Measurements from ENCODE around the gene FAM43B. TPM values are rescaled to one million over a fixed set of nuclear protein-coding genes. Genes with fewer than 3 reads are reported as not detected.
"Not testable (repeated sequence)": the region's sequence is repeated elsewhere in the genome, so short reads cannot be mapped to it uniquely, and the experiment has no call there.

Gene FAM43B, protein sequence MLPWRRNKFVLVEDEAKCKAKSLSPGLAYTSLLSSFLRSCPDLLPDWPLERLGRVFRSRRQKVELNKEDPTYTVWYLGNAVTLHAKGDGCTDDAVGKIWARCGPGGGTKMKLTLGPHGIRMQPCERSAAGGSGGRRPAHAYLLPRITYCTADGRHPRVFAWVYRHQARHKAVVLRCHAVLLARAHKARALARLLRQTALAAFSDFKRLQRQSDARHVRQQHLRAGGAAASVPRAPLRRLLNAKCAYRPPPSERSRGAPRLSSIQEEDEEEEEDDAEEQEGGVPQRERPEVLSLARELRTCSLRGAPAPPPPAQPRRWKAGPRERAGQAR
- polyA plus RNA-seq, result 1 to 10 TPM in 1 of 3 donors, under 1 TPM in 2; 0.28 to 1.5 (median 0.80) TPM

DNA sequence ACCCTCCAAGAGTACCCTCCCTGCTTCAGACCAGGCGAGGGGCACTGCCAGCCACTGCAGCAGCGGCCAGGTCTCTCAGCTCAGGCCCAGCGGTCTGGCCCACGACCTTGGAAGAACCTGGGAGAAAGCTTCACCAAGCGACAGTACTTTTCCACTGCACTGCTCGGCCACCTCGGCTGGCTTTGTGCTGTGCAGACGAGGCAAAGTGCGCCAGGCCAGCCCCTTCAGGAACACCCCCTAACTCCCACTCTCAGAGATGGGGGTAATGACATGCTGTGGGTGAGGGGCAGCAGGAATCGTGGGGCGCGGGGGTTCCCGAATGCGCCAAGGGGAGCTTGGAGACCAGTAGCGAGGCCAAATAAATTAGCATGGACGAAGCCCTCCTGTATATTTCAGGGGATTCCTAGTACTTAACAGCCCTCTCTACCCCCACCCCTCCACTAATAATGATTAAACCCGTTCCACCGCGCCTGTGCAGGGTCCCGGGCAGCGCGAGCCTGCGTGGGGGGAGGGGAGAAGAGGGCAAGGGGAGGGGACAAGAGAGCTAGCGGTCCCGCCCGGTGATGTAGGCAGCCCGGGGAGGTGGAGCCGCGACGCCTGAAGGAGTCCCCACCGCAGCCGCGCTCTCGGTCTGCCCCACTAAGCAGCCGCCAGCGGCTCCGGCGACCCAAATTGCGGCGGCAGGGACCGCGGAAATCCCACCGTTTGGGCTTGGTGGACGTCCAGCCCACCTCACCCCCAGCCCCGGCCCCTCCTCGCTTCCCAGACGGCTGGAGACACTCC, at the start of gene FAM43B:
TSS of gene FAM43B (plus strand) at position 629 of the 783 bp plus-strand sequence. CDS start 401 bp downstream, outside the sequence.
- no peak within 1 kb of the TSS for H3K27ac ChIP-seq (ENCODE audit: low read depth, low read length)
- 3 to 5% (median 3%) methylated on average over 41 to 47 of the region's 47 CpGs for WGBS, 3 donors

DNA sequence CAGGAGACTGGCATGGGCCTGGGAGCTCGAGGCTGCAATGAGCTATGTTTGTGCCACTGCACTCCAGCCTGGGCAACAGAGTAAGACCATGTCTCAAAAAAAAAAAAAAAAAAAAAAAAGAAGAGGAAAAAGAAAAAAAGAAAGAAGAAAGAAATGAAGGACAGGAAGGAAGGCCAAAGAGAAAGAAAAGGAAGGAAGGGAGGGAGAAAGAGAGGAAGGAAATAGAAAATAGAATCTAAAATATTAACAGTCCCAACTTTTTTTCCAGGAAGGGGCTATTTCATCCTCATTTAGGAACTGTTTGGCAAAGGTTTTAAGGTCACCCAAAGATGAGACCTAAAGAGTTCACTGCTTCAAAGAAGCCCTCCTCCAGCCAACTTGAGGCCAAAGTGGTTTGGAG, 46.9 kb upstream of the FAM43B start:
- WGBS, 3 donors, result 83 to 91% (median 89%) methylated on average over 1 of the region's 1 CpG
- no peak overlapping the region for H3K27ac ChIP-seq (ENCODE audit: low read depth, low read length)

GRCh38 chr1:20507248-20507563, 45.2 kb upstream of the FAM43B start:
- WGBS, 3 donors, result 28 to 41% (median 33%) methylated on average over 5 of the region's 5 CpGs

DNA sequence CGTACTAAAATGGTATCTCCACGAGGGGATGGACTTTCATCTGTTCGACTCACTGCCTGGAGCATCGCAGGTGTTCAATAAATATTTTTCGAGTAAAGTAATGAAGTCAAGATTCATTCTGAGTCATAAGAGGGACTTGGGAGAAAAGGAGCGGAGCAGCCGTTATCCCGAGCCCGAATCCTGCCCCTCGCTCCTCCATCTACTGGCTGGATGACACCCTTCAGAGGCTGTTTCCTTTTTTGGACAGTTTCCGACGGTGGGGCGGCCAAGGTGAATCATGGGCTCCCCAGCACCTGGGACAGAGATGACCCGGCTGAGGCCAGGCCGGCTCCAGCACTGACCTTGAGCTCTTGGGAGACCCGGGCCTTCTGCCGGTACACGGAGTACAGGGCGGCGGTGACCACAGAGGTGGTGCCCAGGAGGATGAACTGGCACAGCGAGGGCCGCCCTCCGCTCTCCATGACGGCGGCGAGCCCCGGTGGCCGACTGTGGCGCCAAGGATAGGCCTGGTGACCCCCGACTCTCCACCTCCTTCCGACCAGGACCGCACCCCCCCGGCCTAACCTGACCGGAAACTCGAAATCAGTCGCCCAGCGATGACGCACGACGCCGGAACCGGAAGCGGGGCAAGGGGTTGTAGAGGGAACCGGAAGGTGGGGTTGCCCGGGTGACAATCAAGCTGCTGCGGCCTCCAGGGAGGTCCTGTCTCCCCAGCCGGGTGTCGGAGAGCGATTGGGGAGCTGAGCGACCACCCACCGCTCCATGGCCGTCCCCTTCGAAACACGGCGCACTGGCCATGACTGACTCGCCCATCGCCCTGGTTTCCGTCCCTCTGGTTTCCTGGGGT, 44.6 kb upstream of the FAM43B start, which contains the start of gene MUL1:
TSS of gene MUL1 (minus strand) at position 588 of the 847 bp plus-strand sequence. CDS start at position 461, 127 bp downstream.
- no peak within 1 kb of the TSS for H3K27ac ChIP-seq (ENCODE audit: low read depth, low read length)
- 1% methylated on average over 58 of the region's 58 CpGs for WGBS, 3 donors

More at GRCh38 chr1:20507248-20507563, 45.2 kb upstream of the FAM43B start:
- no peak overlapping the region for H3K27ac ChIP-seq (ENCODE audit: low read depth, low read length)

GRCh38 chr1:20508411-20508771, 44.0 kb upstream of the FAM43B start:
- 64 to 65% (median 64%) methylated on average over 5 of the region's 5 CpGs for WGBS, 3 donors
- H3K27ac ChIP-seq (ENCODE audit: low read depth, low read length), result no peak overlapping the region

DNA sequence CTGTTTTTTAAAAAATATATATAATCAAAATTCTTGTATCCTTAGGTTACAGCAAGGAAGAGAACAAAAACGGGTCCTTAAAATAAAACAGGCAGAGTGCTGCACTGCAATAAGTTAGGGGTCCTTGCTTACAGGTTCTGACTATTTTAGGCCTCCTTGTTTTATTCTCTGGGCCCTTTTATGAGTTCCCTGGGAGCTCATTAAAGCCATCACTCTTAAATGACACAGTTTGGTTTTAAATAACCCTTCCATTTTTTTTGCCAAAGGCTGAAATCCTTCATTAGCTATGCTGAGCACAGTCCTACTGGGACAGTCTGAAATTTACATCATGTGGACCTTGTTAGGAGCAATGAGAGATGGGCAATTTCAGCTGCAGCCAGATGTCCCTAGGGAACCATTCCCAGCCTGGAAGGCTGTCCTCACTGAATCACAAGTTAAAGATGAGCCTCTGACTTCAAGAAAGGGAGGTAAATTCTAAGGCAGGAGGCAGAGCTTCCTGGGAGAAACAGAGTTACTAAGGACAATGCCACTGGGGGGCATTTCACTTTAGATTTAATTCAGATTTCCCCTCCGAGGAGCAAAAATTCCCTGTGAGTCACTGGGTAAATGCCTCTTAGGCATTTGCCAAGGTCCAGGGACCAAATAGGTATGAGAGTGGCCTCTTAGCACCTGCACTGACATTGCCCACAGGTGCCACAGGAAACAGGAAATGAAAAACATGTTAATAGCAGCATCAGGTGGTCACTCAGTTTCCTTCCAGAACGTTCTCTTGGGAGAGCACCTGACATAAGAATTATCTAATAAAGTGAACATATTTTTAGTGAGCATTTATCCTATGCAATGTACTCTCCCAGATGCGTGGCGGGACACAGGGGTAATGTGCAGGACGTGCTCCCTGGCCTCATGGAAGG, 40.6 kb upstream of the FAM43B start:
- H3K27ac ChIP-seq (ENCODE audit: low read depth, low read length), result no peak overlapping the region
- WGBS, 3 donors, result 52 to 61% (median 53%) methylated on average over 6 of the region's 6 CpGs

GRCh38 chr1:20519609-20520262, 32.6 kb upstream of the FAM43B start:
- H3K27ac ChIP-seq (ENCODE audit: low read depth, low read length), result not testable (repeated sequence)
- whole genome bisulfite sequencing, 3 donors, result 50 to 56% (median 52%) methylated on average over 7 of the region's 7 CpGs

DNA sequence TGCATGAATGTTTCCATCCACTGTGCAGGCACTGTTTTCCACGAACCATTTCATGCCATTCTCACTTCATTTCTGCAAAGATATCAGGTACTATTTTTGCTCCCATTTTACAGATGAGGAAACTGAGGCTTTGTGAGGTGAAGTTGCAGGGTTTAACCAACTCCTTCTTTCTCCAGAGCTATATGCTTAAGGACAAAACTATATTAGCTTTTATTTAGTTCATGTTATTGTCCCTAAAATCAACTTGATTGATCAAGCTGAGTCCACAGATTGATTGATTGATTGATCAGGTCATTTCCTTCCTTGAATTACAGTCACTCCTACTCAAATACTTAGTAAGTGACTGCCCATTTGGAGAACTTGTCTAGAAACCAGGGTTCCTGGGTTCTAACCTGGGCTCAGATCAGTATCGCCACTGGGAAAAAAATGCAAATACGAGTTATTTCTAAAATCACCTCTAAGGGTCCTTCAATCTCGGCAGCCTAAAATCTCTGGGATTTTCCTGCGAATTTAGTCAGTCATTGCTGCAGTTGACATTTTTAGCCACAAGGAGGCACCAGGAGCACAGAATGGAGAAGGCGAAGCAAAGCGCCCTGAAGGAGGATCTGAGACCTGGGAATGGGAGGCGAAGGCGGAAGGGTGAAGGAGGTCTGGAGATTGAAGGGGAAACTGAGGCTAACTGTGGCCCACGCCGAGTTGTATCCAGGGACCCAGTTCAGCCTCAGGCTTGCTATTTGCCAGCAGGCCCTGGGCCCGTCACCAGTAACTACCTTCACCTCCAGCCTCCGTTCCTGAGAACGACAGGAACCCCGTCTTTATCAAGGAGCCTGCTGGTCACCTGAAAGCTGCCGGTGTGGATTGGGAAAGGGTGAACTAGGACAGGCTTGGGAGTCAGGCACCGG, 30.2 kb upstream of the FAM43B start:
- no peak overlapping the region for H3K27ac ChIP-seq (ENCODE audit: low read depth, low read length)
- WGBS, 3 donors, result 19 to 25% (median 24%) methylated on average over 17 of the region's 17 CpGs

DNA sequence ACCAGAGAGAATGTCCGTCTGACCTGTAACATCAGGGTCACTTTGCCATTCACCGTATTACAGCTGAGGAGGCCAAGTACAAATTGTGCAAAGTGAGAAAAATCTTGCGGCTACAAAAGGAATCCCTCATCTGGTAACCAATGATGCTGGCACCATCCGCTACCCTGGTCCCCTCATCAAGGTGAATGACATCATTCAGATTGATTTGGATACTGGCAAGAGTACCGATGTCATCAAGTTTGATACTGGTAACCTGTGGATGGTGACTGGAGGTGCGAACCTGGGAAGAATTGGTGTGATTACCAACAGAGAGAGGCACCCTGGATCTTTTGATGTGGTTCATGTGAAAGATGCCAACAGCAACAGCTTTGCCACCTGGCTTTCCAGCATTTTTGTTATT, 26.1 kb upstream of the FAM43B start:
- no peak overlapping the region for H3K27ac ChIP-seq (ENCODE audit: low read depth, low read length)
- 75 to 86% (median 82%) methylated on average over 6 of the region's 6 CpGs for WGBS, 3 donors

GRCh38 chr1:20528221-20528620, 24.2 kb upstream of the FAM43B start:
- no peak overlapping the region for H3K27ac ChIP-seq (ENCODE audit: low read depth, low read length)
- WGBS, 3 donors, result 46 to 69% (median 64%) methylated on average over 7 of the region's 7 CpGs

- H3K27ac ChIP-seq (ENCODE audit: low read depth, low read length), result no peak overlapping the region
- WGBS, 3 donors, result 18 to 21% (median 21%) methylated on average over 8 of the region's 8 CpGs
Measured at GRCh38 chr1:20530306-20530705, 22.1 kb upstream of the FAM43B start.

DNA sequence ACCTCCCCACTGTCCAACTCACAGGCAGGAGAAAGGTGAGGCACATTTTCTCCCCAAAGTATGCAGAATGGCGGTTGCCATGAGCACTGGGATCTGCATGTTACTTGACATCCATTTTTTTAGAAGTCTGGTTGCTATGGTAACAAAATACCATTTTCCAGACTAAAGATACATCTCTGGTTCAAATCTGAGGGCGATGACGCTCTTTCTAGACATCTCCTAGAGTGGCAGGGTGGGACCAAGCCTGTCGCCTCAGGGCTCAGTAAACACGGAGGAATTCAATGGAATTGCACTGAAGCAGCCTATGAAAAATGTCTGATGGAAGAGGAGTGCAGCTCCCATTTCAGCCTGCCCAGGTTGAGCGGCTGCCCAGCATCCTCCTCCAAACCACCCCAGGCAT, 21.5 kb upstream of the FAM43B start:
- 53 to 76% (median 75%) methylated on average over 6 of the region's 6 CpGs for WGBS, 3 donors
- no peak overlapping the region for H3K27ac ChIP-seq (ENCODE audit: low read depth, low read length)

DNA sequence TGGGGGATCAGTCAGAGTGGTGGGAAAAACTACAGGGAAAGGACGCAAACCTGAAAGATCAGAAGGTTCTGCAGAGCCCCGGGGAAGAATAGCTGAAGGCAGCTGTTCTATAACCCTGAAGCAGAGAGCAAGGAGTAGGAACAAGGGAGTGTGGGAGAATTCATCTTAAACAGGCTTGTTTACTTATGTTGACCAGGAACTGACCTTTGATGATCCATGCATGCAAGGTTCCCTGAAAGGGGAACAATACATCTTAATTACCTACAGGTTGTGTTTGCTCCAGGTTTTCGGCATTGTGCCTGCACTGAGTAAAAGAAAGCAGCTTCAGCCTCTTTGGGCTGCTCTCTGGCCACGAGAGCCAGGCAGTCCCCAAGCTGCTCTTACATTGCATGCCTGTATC, 18.7 kb upstream of the FAM43B start:
- no peak overlapping the region for H3K27ac ChIP-seq (ENCODE audit: low read depth, low read length)
- WGBS, 3 donors, result 48 to 77% (median 76%) methylated on average over 4 of the region's 4 CpGs

DNA sequence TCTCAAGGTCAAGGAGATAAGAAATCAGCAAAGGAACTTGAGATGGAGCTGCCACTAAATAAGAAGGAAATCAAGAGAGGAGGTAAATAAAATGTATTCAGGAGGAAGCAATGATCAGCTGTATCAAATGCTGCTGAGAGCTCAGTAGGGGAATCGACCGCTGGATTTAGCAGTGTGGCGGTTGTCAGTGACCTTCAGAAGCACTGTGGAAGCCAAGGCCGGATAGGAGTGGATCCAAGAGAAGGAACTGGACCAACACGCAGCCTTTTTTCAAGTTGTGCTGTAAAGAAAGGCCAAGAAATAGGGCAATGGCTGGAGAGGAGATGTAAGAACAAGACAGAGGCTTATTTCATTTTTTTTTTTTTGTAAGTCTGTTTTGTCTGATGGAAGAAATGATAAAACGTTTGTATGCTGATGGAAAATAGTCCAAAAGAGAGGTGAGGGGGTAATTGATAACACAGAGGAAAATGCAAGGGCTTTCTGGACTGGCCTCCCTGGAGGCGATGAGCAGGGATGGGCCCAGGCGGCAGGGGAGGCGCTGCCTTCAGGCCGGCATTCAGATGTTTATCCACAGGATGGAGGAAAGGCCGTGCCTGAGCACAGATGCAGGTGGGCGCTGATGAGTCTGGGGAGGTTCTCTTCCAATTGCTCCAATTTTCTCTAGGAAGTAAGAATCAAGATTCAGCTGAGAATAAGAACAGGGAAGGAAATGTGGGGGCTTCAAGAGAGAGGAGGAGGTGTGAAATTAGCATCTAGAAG, 17.5 kb upstream of the FAM43B start:
- no peak overlapping the region for H3K27ac ChIP-seq (ENCODE audit: low read depth, low read length)
- WGBS, 3 donors, result 41 to 59% (median 52%) methylated on average over 12 of the region's 12 CpGs

DNA sequence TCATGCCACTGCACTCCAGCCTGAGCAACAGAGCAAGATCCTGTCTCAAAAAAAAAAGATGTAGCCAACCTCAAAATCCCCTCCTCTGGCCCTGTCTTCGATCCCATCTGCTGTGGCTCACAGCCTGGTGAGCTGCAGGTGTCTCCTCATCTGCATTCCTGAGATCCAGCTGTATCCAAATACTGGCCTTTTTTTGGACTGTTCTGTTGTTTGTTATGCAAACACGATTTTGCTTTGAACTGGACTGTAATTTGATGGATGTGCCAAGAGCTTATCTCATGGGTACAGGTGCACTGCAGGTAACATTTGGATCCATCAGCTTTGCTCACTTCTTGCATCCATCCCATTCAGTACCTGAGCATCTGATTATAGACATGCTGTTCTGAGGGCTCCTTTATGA, 14.1 kb upstream of the FAM43B start:
- no peak overlapping the region for H3K27ac ChIP-seq (ENCODE audit: low read depth, low read length)
- 22 to 47% (median 44%) methylated on average over 2 of the region's 2 CpGs for WGBS, 3 donors

All from adipose tissue (tissue), 3 donors.